ENCODE measurements around the gene RTN4IP1.
"Not testable (repeated sequence)": the region's sequence is repeated elsewhere in the genome, so short reads cannot be mapped to it uniquely, and the experiment has no call there.

DNA sequence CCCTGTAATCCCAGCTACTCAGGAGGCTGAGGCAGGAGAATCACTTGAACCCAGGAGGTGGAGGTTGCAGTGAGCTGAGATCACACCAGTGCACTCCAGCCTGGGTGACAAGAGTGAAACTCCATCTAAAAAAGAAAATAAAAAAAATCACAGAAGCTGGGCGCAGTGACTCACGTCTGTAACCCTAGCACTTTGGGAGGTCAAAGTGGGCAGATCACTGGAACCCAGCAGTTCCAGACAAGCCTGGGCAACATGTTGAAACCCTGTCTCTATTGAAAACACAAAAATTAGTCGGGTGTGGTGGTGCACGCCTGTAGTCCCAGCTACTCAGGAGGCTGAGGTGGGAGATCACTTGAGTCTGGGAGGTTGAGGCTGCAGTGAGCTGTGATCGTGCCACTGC, 69.6 kb downstream of the RTN4IP1 start:
- not testable (repeated sequence) for TF ChIP-seq ZNF785 (CRISPR knock-in tag; IDR thresholded peaks at IDR 0.05)
- TF ChIP-seq, protein P1, sequence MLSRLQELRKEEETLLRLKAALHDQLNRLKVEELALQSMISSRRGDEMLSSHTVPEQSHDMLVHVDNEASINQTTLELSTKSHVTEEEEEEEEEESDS (CRISPR knock-in tag; IDR thresholded peaks at IDR 0.05) = not testable (repeated sequence)
- TF ChIP-seq, protein P2, sequence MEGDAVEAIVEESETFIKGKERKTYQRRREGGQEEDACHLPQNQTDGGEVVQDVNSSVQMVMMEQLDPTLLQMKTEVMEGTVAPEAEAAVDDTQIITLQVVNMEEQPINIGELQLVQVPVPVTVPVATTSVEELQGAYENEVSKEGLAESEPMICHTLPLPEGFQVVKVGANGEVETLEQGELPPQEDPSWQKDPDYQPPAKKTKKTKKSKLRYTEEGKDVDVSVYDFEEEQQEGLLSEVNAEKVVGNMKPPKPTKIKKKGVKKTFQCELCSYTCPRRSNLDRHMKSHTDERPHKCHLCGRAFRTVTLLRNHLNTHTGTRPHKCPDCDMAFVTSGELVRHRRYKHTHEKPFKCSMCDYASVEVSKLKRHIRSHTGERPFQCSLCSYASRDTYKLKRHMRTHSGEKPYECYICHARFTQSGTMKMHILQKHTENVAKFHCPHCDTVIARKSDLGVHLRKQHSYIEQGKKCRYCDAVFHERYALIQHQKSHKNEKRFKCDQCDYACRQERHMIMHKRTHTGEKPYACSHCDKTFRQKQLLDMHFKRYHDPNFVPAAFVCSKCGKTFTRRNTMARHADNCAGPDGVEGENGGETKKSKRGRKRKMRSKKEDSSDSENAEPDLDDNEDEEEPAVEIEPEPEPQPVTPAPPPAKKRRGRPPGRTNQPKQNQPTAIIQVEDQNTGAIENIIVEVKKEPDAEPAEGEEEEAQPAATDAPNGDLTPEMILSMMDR (IDR thresholded peaks at IDR 0.05 in 2 of 3, conservative IDR thresholded peaks at IDR 0.05 in 1 of 3; ENCODE audit: insufficient read depth in 2 of 3, low read depth in 1 of 3, low read length in 3 of 3) = not testable (repeated sequence)

Data from K562 (cell line).